ENCODE data around the gene ERAS.
A peak's percentile ranks its signal among the peaks of the same experiment; 100 is the strongest.
"Not testable (repeated sequence)": the region's sequence is repeated elsewhere in the genome, so short reads cannot be mapped to it uniquely, and the experiment has no call there.

ERAS gene

DNA sequence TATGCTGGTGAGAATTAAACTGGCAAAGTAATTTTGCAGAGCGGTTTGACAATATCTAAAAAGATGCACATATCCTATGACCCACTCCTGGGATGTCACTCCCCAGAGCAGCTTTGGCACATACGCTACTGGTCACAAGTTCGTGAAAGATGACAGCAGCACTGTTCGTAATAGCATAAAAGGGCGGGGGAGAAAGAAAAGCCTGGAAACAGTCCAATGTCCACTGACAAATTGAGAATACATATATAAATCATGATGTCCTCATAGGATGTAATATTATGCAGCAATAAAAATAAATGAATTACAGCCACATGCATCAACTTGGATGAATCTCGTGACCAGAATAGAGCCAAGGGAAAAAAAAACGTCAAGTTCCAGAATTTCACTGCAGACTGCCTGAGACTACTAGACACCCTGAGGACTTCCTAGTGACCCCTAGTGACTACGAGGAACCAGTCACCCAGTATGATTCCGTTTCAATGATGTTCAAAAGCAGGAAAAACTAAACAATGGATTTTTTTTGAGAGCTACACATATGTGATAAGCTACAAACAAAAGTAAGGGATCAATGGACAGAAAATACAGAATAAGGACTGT, 7.3 kb downstream of the ERAS start:
- no peak for DNase-seq

DNA sequence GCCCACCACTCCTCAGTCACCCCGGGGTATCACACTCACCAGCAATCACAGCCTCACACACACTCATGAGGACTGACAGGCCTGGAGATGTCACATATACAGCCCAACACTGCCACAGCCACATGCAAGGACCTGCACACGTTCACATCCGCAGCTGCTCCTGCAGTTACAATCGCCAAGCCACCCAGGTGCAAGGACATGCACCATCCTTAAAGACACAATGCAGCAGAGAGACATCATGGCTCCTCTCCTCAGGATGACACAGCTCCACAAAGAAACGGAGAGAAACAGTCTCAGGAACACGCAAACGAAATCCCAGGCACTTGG, 8.0 kb downstream of the ERAS start:
- no peak for DNase-seq

DNA sequence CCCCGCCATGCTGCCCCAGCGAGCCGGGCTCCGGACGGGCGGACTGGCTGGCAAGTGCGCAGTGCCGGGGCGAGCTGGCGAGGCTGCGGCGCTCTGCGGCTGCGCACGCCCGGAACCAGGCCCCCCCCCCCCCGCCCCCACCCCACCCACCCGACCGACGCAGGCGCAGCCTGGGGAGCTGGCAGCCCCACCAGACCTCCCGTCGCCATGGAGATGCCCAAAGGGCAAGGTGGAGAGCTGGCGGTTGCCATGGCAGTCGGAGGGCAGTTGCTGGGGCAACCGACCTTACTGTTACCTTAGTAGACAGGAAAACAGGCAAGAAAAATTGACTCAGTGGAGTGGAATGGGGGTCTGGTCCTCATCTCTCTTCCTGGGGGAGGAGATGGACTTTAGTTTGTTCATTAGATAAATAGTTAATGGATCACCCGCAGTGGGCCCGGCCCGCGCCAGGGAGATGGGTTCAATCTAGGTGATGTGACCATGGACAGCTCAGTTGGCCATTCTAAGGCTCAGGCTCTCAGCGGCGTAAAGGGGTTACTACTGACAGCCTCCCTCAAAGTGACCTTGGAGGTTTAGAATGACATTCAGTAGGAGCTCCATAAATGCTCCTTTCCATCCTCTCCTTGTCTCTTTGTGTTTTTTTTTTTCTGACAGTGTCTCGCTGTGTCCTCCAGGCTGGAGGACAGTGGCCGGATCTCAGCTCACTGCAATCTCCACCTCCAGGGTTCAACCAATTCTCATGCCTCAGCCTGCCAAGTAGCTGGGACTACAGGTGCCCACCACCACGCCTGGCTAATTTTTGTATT, 9.4 kb downstream of the ERAS start, which contains the start of gene PCSK1N:
PCSK1N (minus strand) TSS at position 87 of the 806 bp plus-strand sequence; CDS start at position 9, 78 bp downstream.
- peak; percentile 87 for DNase-seq

DNA sequence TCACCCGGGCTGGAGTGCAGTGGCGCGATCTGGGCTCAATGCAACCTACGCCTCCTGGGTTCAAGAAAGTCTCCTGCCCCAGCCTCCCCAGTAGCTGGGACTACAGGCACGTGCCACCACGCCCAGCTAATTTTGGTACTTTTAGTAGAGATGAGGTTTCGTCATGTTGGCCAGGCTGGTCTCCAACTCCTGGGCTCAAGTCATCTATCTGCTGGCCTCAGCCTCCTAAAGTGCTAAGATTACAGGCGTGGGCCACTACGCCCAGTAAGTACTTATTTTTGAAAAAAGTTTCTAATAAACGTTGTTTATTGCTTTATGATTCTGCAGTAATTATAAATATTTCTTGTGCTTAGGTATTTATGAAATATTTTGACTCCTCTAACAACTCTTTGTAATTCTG, 13.4 kb downstream of the ERAS start:
- DNase-seq: no peak

DNA sequence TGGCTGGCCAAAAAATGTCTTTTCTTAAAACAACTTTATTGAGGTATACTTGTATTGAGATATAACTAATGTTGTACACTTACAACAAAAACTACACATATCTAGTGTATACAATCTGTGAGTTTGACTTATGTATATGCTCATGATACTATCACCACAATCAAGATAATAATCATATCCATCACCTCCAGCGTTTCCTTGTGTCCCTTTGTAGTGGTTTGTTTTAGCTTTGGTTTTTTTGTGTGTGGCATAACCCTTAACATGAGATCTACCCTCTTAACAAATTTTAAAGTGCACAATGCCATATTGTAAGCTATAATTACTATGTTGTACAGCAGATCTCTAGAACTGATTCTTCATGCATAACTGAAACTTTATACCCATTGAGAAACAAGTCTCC, 22.5 kb downstream of the ERAS start:
- DNase-seq: no peak

DNA sequence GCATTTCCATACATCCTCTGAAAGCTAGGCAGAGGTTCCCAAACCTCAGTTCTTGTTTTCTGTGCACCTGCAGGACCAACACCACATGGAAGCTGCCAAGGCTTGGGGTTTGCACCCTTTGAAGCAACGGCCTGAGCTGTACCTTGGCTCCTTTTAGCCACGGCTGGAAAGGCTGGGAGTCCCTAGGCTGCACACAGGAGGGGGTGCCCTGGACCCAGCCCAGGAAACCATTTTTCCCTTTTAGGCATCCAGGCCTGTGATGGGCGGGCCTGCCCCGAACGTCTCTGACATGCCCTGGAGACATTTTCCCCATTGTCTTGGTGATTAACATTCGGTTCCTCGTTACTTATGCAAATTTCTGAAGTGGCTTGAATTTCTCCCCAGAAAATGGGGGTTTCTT, 26.5 kb downstream of the ERAS start:
- no peak for DNase-seq

DNA sequence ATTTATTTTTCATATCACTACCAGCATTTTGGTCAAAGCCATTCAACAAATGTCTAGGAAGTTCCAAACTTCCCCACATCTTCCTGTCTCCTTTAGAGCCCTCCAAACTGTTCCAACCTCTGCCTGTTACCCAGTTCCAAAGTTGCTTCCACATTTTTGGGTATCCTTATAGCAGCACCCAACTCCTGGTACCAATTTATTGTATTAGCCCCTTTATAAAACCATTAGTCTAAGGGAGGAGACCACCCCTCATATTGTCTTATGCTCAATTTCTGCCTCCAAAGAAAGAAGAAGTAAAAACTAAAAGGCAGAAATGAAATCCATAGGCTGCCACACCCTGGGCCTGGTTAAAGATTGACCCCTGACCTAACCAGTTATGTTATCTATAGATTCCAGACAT, 27.2 kb downstream of the ERAS start:
- not testable (repeated sequence) for DNase-seq

DNA sequence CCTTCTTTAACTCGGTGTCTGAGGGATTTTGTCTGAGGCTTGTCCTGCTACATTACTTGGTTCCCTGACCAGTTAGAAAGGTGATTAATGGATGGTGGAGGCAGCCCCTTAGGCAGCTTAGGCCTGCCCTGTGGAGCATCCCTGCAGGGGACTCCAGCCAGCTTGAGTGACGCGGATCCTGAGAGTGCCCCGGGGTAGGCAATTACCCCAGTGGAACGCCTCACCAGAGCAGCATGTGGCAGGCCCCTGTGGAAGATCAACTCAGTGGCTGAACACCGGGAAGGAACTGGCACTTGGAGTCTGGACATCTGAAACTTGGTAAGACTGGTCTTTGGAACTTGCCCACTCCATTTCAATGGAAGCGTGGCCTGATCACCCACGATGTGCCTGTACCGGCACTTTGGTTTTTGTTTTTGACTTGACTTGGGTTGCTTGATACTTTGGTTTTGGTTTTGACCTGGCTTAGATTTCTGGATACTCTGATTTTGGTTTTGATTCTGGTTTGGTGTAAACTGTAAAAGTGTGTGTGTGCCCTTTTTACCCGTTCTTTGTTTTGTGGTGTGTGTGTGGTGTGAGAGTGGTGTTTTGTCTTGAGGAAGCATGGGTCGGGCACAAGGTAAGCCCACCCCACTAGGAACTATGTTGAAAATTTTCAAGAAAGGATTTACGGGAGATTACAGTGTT, 27.9 kb downstream of the ERAS start:
- DNase-seq: not testable (repeated sequence)

DNA sequence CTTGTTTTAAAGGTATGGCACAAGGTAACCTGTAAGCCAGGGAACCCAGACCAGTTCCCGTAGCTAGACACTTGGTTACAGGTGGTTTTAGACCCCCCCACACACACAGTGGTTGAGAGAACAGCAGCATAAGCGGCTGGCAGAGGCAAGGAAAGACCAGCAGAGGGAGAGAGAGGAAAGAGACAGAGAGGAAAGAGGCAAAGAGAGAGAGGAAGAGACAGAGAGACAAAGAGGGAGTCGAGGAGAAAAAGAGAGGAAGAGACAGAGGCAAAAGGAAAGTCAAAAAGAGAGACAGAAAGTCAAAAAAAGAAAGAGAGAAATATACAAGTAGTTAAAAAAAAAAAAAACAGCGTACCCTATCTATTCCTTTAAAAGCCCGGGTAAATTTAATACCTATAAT, 28.6 kb downstream of the ERAS start:
- DNase-seq: no peak

DNA sequence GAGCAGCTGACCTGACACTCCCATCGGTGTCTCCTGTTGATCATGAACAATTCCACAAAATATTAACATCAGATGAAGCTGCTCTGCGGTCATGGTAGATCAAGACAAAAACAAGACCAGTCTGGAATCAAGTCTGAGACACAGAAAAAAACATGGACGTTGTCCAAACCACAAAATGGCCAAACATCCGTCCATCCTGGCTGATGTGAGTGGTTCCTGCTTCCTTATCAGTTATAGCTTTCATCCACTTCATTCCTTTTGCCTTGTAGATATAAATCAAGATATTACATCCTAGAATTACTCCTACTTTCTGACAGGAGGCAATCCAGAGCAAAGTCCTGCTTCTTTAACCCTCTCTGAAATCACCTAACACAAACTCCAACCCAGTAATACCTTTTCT, 37.9 kb downstream of the ERAS start:
- no peak for DNase-seq

DNA sequence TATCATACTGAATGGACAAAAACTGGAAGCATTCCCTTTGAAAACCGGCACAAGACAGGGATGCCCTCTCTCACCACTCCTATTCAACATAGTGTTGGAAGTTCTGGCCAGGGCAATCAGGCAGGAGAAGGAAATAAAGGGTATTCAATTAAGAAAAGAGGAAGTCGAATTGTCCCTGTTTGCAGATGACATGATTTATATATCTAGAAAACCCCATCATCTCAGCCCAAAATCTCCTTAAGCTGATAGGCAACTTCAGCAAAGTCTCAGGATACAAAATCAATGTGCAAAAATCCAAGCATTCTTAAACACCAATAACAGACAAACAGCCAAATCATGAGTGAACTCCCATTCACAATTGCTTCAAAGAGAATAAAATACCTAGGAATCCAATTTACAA, 45.7 kb downstream of the ERAS start:
- not testable (repeated sequence) for DNase-seq

DNA sequence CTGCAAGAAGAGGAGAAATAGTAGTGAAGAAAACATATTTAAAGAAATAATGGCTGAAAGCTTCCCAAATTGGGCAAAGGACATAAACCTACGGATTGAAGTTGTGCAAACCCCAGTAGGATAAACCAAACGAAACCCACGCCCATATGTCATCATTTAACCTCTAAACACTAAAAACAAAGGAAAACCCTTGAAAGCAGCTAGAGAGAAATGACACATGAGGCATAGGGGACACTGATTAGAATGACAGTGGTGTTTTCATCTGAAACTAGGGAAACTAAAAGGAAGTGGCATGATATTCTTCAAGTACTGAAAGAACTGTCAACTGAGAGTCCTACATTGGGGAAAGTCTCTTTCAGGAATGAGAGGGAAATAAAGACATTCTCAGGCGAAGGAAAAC, 50.6 kb downstream of the ERAS start:
- DNase-seq: not testable (repeated sequence)

Data from 8988T (cell line).